Activated CD8-positive, alpha-beta T cell treated with anti-CD3 and anti-CD28 coated beads, Interleukin-2, amount 10 ng/mL, durations not matched to agents 7 days and 5 days (primary cell): ENCODE measurements around the gene VWDE. TPM values are rescaled to one million over a fixed set of nuclear protein-coding genes. Genes with fewer than 3 reads are reported as not detected.

Experiments used
- ATAC-seq: fragments of 150-1000 bp; cut with Tn5 transposase; one replicate; pipeline ENCODE4 v1.10.0; 2021; ENCODE audit warnings: moderate library complexity
- CTCF ChIA-PET: fragments of 350-600 bp; sonication (Branson Sonifier 250); formaldehyde crosslinking; loops from one replicate; lab custom pipeline; 2021; ENCODE audit warnings: antibody characterized with exemption; lab: Charles Lee
- POLR2A ChIA-PET: fragments of 350-600 bp; sonication (Branson Sonifier 250); formaldehyde crosslinking; loops from one replicate; lab custom pipeline; 2021; ENCODE audit warnings: antibody characterized with exemption; lab: Charles Lee
- DNase-seq: peaks from one replicate; pipeline ENCODE4 v3.0.0-alpha.2; 2020
- H3K27ac Mint-ChIP-seq: one replicate; pipeline ENCODE4 v1.8.0; 2021; ENCODE audit warnings: mild to moderate bottlenecking, mixed read lengths
- H3K27me3 Mint-ChIP-seq: one replicate; pipeline ENCODE4 v1.8.0; 2021; ENCODE audit warnings: low read depth, mixed read lengths
- H3K36me3 Mint-ChIP-seq: one replicate; pipeline ENCODE4 v1.8.0; 2021; ENCODE audit warnings: low read depth, mixed read lengths
- H3K4me1 Mint-ChIP-seq: one replicate; pipeline ENCODE4 v1.8.0; 2021; ENCODE audit warnings: low read depth, mixed read lengths
- H3K4me3 Mint-ChIP-seq: one replicate; pipeline ENCODE4 v1.8.0; 2021; ENCODE audit warnings: mild to moderate bottlenecking, mixed read lengths
- H3K9me3 Mint-ChIP-seq: one replicate; pipeline ENCODE4 v1.8.0; 2022; ENCODE audit warnings: mixed read lengths; ENCODE audit not compliant: insufficient read depth
- total RNA-seq, 2 experiments: library from RNA; stranded (reverse); gene quantifications; one replicate each; pipeline ENCODE4 v1.2.3, GENCODE V29; 2021

Gene VWDE
- total RNA-seq, 2 experiments from 2014 or later: 3.2 to 4.4 TPM

- ATAC-seq: no peak
- no peak overlapping the region for H3K27ac Mint-ChIP-seq
- no peaks in the 10 kb centered on the region for H3K27me3 Mint-ChIP-seq
- CTCF ChIA-PET: interaction anchor here (0.9 kb wide), 1 partner anchor 25 kb away, joined by 4 read pairs; no protein-coding TSS in a partner anchor
- H3K4me3 Mint-ChIP-seq: no peak overlapping the region
- H3K36me3 Mint-ChIP-seq: peaks cover 4% of the 10 kb centered on the region
- no peak for DNase-seq
- H3K4me1 Mint-ChIP-seq: peaks cover 35% of the 10 kb centered on the region
- no peaks in the 10 kb centered on the region for H3K9me3 Mint-ChIP-seq
- POLR2A ChIA-PET: no interaction called here
Measured at GRCh38 chr7:12297283-12298108, 106.2 kb downstream of the VWDE start.

GRCh38 chr7:12296051-12296570 lies 107.6 kb downstream of the VWDE start:
- H3K36me3 Mint-ChIP-seq: peaks cover 4% of the 10 kb centered on the region
- peaks cover 7% of the 10 kb centered on the region for H3K9me3 Mint-ChIP-seq
- no peak for DNase-seq
- peaks cover 30% of the 10 kb centered on the region for H3K4me1 Mint-ChIP-seq
- H3K27me3 Mint-ChIP-seq: no peaks in the 10 kb centered on the region
- no peak overlapping the region for H3K27ac Mint-ChIP-seq
- no peak overlapping the region for H3K4me3 Mint-ChIP-seq
- no peak for ATAC-seq
- ChIA-PET POLR2A (interaction anchor here (0.7 kb wide), 1 partner anchor 9 kb away, joined by 3 read pairs; no protein-coding TSS in a partner anchor), CTCF (interaction anchor here (1.3 to 2.1 kb wide), 2 partner anchors 10 to 37 kb away, joined by 4 read pairs; no protein-coding TSS in a partner anchor)

GRCh38 chr7:12294701-12295100 lies 109.0 kb downstream of the VWDE start:
- Mint-ChIP-seq H3K4me1 (peaks cover 24% of the 10 kb centered on the region), H3K27me3 (no peaks in the 10 kb centered on the region), H3K4me3 (no peak overlapping the region), H3K36me3 (peaks cover 6% of the 10 kb centered on the region), H3K27ac (no peak overlapping the region), H3K9me3 (peaks cover 16% of the 10 kb centered on the region)
- POLR2A ChIA-PET: no interaction called here
- CTCF ChIA-PET: interaction anchor here (1.7 to 2.1 kb wide), 2 partner anchors 15 to 35 kb away, joined by 3 to 4 read pairs; no protein-coding TSS in a partner anchor
- ATAC-seq: no peak
- DNase-seq: no peak

GRCh38 chr7:12291870-12292269 lies 111.8 kb downstream of the VWDE start:
- no peak overlapping the region for H3K27ac Mint-ChIP-seq
- no peak for ATAC-seq
- peaks cover 25% of the 10 kb centered on the region for H3K9me3 Mint-ChIP-seq
- peaks cover 10% of the 10 kb centered on the region for H3K4me1 Mint-ChIP-seq
- H3K36me3 Mint-ChIP-seq: peaks cover 6% of the 10 kb centered on the region
- POLR2A ChIA-PET: no interaction called here
- no peak overlapping the region for H3K4me3 Mint-ChIP-seq
- no peak for DNase-seq
- no peaks in the 10 kb centered on the region for H3K27me3 Mint-ChIP-seq
- CTCF ChIA-PET: interaction anchor here (0.6 to 1.9 kb wide), 8 partner anchors 12 to 1247 kb away, joined by 3 to 5 read pairs (median 4); partner anchors contain the start of gene TMEM106B

GRCh38 chr7:12290761-12291160 lies 112.9 kb downstream of the VWDE start:
- no peak overlapping the region for H3K4me3 Mint-ChIP-seq
- DNase-seq: no peak
- CTCF ChIA-PET: interaction anchor here (1.2 to 1.3 kb wide), 2 partner anchors 41 to 173 kb away, joined by 4 read pairs; no protein-coding TSS in a partner anchor
- no peaks in the 10 kb centered on the region for H3K27me3 Mint-ChIP-seq
- H3K36me3 Mint-ChIP-seq: peaks cover 6% of the 10 kb centered on the region
- H3K27ac Mint-ChIP-seq: no peak overlapping the region
- POLR2A ChIA-PET: no interaction called here
- peaks cover 10% of the 10 kb centered on the region for H3K4me1 Mint-ChIP-seq
- peaks cover 25% of the 10 kb centered on the region for H3K9me3 Mint-ChIP-seq
- ATAC-seq: no peak

GRCh38 chr7:12289996-12290395 lies 113.7 kb downstream of the VWDE start:
- no peak for DNase-seq
- H3K36me3 Mint-ChIP-seq: peaks cover 6% of the 10 kb centered on the region
- H3K27me3 Mint-ChIP-seq: no peaks in the 10 kb centered on the region
- ChIA-PET POLR2A (no interaction called here), CTCF (interaction anchor here (1.2 kb wide), 1 partner anchor 42 kb away, joined by 4 read pairs; no protein-coding TSS in a partner anchor)
- no peak overlapping the region for H3K4me3 Mint-ChIP-seq
- no peak overlapping the region for H3K27ac Mint-ChIP-seq
- no peak for ATAC-seq
- peaks cover 5% of the 10 kb centered on the region for H3K4me1 Mint-ChIP-seq
- peaks cover 25% of the 10 kb centered on the region for H3K9me3 Mint-ChIP-seq

GRCh38 chr7:12287901-12288300 lies 115.8 kb downstream of the VWDE start:
- H3K36me3 Mint-ChIP-seq: peaks cover 6% of the 10 kb centered on the region
- ATAC-seq (no peak), DNase-seq (no peak)
- ChIA-PET POLR2A (interaction anchor here (1.0 kb wide), 1 partner anchor 8 kb away, joined by 3 read pairs; no protein-coding TSS in a partner anchor), CTCF (interaction anchor here (1.3 kb wide), 1 partner anchor 176 kb away, joined by 4 read pairs; no protein-coding TSS in a partner anchor)
- H3K27ac Mint-ChIP-seq: no peak overlapping the region
- peaks cover 25% of the 10 kb centered on the region for H3K9me3 Mint-ChIP-seq
- H3K27me3 Mint-ChIP-seq: peaks cover 2% of the 10 kb centered on the region
- H3K4me1 Mint-ChIP-seq: peaks cover 3% of the 10 kb centered on the region
- H3K4me3 Mint-ChIP-seq: no peak overlapping the region

GRCh38 chr7:12281038-12281437 lies 122.6 kb downstream of the VWDE start:
- H3K27ac Mint-ChIP-seq: no peak overlapping the region
- ChIA-PET CTCF (no interaction called here), POLR2A (no interaction called here)
- ATAC-seq (no peak), DNase-seq (no peak)
- peaks cover 13% of the 10 kb centered on the region for H3K9me3 Mint-ChIP-seq
- peaks cover 6% of the 10 kb centered on the region for H3K4me1 Mint-ChIP-seq
- peaks cover 4% of the 10 kb centered on the region for H3K27me3 Mint-ChIP-seq
- peaks cover 10% of the 10 kb centered on the region for H3K36me3 Mint-ChIP-seq
- H3K4me3 Mint-ChIP-seq: no peak overlapping the region

Other genes with a start within 250 kb of the VWDE start
- gene TMEM106B, start 192.6 kb downstream of the VWDE start, total RNA-seq: 10 to 100 TPM; 43.7 to 48.9 TPM
- gene SCIN, start 166.9 kb upstream of the VWDE start, total RNA-seq: under 1 TPM in 1 of 2 experiments, not detected in 1; 0.39 TPM